NCI-H1417 (cell line): ENCODE measurements around the gene KIAA0319L.
"Not testable (repeated sequence)": the region's sequence is repeated elsewhere in the genome, so short reads cannot be mapped to it uniquely, and the experiment has no call there.

Source experiments
- DNase-seq, 3 experiments: peaks; one replicate each; lab custom pipeline; 2025; lab: John Stamatoyannopoulos, UW

KIAA0319L gene

GRCh38 chr1:35488336-35488735 lies 68.9 kb downstream of the KIAA0319L start:
- DNase-seq = no peak

GRCh38 chr1:35486858-35487408 lies 70.3 kb downstream of the KIAA0319L start:
- DNase-seq = no peak

DNA sequence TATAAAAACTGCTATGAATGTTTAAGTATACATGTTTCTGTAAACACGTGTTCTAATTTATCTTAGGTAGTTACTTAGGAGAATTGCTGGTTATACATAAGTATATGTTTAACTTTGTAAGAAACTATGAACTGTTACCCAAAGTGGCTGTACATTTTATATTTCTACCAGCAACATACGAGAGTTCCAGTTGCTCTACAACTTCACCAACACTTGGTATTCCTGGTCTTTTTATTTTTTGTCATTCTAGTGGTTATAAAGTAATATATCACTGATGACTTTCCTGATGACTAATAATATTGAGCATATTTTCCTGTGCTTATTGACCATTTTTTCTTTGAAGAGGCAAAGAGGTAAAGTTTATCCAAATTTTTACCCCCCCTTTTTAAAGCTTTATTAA lies 76.0 kb downstream of the KIAA0319L start:
- no peak for DNase-seq

GRCh38 chr1:35477870-35478269 lies 79.3 kb downstream of the KIAA0319L start:
- DNase-seq = no peak

DNA sequence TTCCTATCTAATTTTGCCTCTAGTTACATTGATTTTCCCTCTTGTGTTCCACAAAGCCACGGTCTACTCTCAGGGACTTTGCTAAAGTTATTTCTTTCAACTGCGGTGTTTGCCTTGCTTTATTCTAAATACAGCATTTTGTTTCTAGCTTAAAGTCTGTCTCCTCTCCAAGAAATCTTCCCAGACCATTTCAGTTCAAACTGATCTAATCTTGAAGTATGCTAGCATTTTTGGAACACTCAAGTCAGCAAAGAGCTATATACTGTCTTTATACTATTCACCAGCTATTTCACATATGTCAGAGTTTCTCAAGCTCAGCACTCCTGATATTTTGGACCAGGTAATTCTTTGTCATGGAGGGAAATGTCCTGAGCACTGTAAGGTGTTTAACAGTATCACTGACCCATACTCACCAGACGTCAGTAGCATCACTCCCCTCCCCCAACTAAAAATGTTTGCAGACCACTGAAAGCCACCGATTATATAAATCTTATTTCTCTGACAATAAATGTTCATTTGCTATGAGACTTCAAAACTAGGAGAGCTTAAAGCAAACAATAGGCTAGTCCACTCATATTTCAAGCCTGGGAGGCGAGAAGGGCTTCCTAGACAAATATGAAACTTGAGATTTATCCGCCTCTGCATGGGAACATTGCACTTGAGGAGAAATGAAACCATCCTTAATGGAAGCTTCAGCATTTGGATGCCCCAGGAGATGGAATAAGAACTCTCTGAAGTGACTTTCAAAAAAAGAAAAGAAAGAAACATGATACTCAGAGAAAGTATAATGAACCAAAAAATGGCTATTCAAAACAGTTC lies 81.1 kb downstream of the KIAA0319L start:
- peak in 2 of 3 experiments; percentile 59 to 95 for DNase-seq

- DNase-seq = no peak
Measured at GRCh38 chr1:35475356-35475755, 81.8 kb downstream of the KIAA0319L start.

GRCh38 chr1:35473216-35473615 lies 84.0 kb downstream of the KIAA0319L start:
- not testable (repeated sequence) for DNase-seq

DNA sequence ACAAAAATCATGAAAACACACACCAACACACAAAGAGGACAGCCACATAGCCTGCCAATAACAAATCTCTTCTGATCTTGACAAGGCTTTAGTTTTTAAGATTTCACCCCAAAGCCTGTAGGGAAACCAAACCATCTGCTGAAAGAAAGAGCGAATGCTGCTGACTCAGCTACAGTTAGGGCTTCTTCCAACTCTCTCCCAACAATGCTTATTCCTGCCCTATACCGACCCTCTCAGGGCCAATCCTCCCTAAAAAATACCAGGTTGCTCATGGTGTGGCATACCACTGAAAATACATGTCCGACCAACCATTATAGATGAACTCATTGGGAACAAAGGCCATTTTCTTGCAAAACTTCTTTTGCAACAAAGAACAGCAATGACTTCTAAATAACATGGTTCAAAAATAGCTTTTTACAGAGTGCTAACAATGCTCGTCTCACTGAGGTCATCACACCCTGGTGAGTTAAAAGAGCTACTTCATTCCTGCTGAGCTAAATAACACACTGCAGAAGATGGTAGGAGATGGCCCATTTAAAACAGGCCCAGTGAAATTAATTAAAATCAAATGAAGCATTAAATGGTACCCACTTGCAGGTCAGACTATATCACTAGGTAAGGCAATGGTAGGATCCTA lies 86.1 kb downstream of the KIAA0319L start:
- peak in 2 of 3 experiments; percentile 71 to 76 for DNase-seq

- DNase-seq = no peak
Measured at GRCh38 chr1:35466120-35466519, 91.1 kb downstream of the KIAA0319L start.

GRCh38 chr1:35463749-35464148 lies 93.5 kb downstream of the KIAA0319L start:
- DNase-seq = not testable (repeated sequence)

DNA sequence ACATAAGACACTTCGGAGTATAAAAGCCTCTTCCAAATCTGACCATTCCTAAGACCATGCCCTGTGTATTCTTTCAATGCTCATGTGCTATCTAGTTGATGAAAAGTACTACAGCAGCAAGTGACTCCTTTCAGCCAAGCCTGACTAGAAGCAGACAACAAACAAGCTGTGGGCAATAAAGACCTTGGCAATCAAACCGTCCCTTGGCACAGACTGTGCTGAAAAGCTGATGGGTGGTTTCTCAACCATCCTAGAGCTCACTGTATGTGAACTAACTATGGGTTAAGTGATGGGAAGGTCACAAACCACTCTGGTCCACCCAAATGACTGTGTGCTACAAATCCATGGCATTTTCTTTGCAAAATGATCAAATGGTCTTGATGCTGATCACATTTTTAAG lies 94.0 kb downstream of the KIAA0319L start:
- DNase-seq = no peak

DNA sequence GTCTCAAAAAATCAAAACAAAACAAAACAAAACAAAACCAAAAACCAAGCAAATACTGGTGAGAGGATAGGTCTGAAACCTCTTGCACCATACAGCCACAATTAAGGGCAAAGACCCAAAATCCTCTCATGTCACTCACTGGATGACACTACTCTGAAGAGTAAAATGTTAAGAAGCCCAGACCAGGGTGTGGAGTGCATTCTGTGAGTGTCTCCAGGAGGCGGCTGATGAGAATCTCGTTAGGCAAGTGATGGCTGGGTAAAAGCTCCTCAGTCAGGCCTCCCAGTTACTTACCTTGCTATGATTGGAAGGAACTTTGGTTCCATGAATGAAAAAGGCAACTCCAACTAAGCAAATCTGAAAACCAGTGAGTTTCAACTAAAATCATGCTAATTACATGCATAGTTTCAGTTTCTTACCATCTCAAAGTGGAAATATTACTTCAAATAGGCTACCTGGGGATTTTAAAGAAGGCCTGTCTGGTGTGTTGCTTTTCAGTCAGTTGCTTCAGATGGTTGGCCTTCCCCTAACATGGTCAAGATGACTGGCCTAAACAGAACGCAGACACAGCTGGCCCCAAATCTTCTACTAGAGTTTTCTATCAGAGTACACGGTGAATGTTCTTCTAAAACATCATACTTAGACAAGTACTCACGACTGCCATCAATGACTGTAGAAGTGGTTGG lies 95.1 kb downstream of the KIAA0319L start:
- no peak for DNase-seq

DNA sequence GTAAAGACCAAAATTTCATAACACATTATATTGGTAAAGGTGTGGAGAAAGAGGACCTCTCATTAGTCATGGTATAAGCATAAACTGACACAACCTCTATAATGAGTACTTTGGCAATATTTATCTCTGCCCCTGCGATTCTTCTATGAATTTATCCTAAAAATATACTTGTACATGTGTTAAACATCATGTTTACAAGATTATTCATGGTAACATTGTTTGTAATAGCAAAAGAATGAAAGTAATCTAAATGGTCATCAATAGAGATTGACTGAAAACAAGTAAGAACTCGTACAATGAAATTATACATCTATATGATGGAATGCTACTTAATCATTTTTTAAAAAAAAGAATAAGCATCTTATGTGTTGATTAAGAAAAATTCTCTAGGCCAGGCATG lies 96.4 kb downstream of the KIAA0319L start:
- DNase-seq = no peak

GRCh38 chr1:35454616-35455015 lies 102.6 kb downstream of the KIAA0319L start:
- no peak for DNase-seq

- DNase-seq = no peak
Measured at GRCh38 chr1:35454176-35454575, 103.0 kb downstream of the KIAA0319L start.

DNA sequence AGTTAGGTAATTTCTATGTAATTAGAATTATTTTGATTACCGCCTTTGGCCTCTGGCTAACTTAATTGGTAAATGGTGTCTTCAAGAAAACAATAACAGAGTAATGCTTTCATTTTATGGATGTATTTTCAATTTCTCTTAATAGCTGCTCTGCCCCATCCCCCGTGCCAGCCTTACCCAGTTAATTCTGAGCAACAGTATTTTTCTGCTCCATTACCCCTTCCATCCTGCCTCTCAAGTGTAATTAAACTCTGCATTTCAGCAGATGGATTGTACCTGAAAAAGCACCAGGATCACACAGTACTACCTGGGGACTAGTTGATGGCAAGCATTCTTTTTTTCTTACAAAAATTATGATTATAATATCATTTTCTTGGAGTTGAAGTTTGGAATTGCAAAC lies 104.2 kb downstream of the KIAA0319L start:
- DNase-seq = peak in 1 of 3 experiments; percentile 60

- DNase-seq = peak in 1 of 3 experiments; percentile 10
Measured at GRCh38 chr1:35452106-35452774, 105.0 kb downstream of the KIAA0319L start.

GRCh38 chr1:35451125-35451528 lies 106.1 kb downstream of the KIAA0319L start:
- DNase-seq = peak; percentile 44 to 81 (median 64)

GRCh38 chr1:35449334-35450008 lies 107.7 kb downstream of the KIAA0319L start:
- no peak for DNase-seq

DNA sequence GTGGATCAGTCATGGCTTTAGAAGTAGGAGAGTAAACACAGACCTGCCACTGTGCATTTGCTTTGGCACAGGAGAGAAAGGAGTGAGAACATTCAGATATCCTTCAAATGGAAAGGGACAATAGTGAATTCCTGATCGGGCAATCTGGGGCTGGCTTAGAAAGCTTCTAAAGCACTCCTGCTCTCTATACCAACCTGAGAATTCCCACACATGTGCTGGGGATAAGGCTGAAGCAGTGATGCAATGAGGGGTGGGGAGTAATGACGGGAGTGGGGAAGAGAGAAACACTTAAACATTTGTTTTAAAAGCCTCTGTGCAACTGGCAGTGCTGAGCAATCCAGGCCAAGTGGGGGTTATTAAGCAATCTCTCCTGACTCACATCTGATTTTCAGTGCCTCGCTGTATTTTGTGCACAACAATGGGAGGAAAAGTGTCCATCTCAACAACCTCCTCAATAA lies 108.8 kb downstream of the KIAA0319L start:
- no peak for DNase-seq

DNA sequence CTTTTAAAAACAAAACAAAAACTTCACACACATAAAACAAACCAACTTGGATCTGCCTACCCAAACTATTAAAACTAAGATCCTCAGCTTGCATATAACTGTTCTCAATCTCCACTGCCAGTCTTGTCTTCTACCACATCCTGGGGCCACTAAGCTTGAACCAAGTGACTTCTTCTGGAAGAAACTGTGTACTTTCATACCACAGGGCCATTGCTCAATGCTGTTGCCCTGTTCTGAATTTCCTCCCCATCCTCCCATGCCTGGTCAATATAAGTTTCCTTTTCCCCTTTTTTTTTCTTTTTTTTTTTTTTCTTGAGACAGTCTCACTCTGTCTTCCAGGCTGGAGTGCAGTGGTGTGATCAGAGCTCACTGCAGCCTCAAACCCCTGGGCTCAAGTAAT lies 109.9 kb downstream of the KIAA0319L start:
- no peak for DNase-seq

GRCh38 chr1:35444519-35444774 lies 112.8 kb downstream of the KIAA0319L start:
- DNase-seq = no peak
